HG03565 (cell line): ENCODE data around the gene ECM2.

ENCODE experiments used
- ATAC-seq: cut with Tn5 transposase; IDR thresholded peaks from one replicate; pipeline ENCODE4 v1.9.1; 2021; ENCODE audit warnings: mild to moderate bottlenecking, moderate library complexity; ENCODE audit not compliant: unreplicated experiment

ECM2 gene

GRCh38 chr9:92501671-92502393 is 34.0 kb downstream of the ECM2 start:
- no peak for ATAC-seq

- no peak for ATAC-seq
Measured at GRCh38 chr9:92500725-92501124, 35.1 kb downstream of the ECM2 start.

- no peak for ATAC-seq
Measured at GRCh38 chr9:92499701-92500100, 36.1 kb downstream of the ECM2 start.

- ATAC-seq, result no peak
Measured at GRCh38 chr9:92496396-92497176, 39.2 kb downstream of the ECM2 start.

- no peak for ATAC-seq
Measured at GRCh38 chr9:92494856-92495255, 40.9 kb downstream of the ECM2 start.

- no peak for ATAC-seq
Measured at GRCh38 chr9:92493749-92494387, 41.9 kb downstream of the ECM2 start.

GRCh38 chr9:92492781-92493401 is 42.9 kb downstream of the ECM2 start:
- ATAC-seq, result no peak

- ATAC-seq, result no peak
Measured at GRCh38 chr9:92488681-92489550, 46.9 kb downstream of the ECM2 start.

GRCh38 chr9:92486371-92486770 is 49.4 kb downstream of the ECM2 start:
- ATAC-seq, result no peak

- ATAC-seq, result no peak
Measured at GRCh38 chr9:92484563-92484962, 51.2 kb downstream of the ECM2 start.

GRCh38 chr9:92483627-92484545 is 51.9 kb downstream of the ECM2 start:
- ATAC-seq, result no peak

- no peak for ATAC-seq
Measured at GRCh38 chr9:92482805-92483204, 53.0 kb downstream of the ECM2 start.

GRCh38 chr9:92482329-92482728 is 53.5 kb downstream of the ECM2 start, which contains the start of gene ASPN:
Gene ASPN, minus strand, starts transcription at chr9:92482506.
- ATAC-seq, result no peak

GRCh38 chr9:92480986-92481633 is 54.7 kb downstream of the ECM2 start:
- no peak for ATAC-seq

- ATAC-seq, result no peak
Measured at GRCh38 chr9:92480291-92480771, 55.5 kb downstream of the ECM2 start.

- no peak for ATAC-seq
Measured at GRCh38 chr9:92479346-92479745, 56.4 kb downstream of the ECM2 start.

GRCh38 chr9:92478783-92479182 is 57.0 kb downstream of the ECM2 start:
- ATAC-seq, result no peak

- no peak for ATAC-seq
Measured at GRCh38 chr9:92476962-92477361, 58.8 kb downstream of the ECM2 start.

- no peak for ATAC-seq
Measured at GRCh38 chr9:92474587-92474986, 61.2 kb downstream of the ECM2 start.
